OCI-M2 (cell line): ENCODE data around the gene MIPOL1.
"Not testable (repeated sequence)": the region's sequence is repeated elsewhere in the genome, so short reads cannot be mapped to it uniquely, and the experiment has no call there.

Experiments
- DNase-seq: peaks from one replicate; lab custom pipeline; 2025; ENCODE audit not compliant: unreplicated experiment; lab: John Stamatoyannopoulos, UW

Gene MIPOL1

DNA sequence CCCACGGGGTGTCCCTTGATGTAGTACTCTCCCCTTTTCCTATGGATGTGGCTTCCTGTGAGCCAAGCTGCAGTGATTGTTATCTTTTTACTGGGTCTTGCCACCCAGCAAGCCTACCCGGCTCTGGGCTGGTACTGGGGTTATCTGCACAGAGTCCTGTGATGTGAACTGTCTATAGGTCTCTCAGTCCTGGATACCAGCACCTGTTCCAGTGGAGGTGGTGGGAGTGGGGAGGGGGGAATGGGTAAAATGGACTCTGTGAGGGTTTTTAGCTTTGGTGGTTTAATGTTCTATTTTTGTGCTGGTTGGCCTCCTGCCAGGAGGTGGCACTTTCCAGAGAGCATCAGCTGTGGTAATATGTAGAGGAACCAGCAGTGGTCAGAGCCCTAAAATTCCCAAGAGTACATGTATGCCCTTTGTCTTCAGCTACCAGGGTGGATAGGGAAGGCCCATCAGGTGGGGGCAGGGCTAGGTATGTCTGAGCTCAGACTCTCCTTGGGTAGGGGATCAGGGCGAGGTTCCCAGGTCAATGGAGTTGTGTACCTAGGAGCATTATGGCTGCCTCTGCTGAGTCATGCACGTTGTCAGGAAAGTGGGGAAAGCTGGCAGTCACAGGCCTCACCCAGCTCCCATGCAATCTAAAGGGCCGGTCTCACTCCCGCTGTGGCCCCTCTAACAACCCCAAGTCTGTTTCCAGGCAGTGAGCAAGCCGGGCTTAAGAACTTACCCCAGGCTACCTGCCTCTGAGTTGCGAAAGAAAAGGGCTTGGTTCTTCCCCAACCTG is 199.6 kb downstream of the MIPOL1 start:
- DNase-seq, result not testable (repeated sequence)

DNA sequence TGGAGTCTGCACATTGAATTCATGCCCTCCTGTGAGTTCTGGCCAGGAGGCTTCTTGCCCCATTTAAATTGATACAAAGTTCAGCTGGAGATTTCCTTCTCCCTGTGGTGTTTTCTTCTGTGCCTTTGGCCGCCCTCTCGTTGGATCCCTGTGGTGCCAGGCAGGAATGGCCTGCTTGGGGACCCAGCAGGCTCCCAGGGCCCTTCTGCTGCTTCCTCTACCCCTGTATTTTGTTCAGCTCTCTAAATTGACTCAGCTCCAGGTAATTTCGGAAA is 200.1 kb downstream of the MIPOL1 start:
- DNase-seq, result no peak

DNA sequence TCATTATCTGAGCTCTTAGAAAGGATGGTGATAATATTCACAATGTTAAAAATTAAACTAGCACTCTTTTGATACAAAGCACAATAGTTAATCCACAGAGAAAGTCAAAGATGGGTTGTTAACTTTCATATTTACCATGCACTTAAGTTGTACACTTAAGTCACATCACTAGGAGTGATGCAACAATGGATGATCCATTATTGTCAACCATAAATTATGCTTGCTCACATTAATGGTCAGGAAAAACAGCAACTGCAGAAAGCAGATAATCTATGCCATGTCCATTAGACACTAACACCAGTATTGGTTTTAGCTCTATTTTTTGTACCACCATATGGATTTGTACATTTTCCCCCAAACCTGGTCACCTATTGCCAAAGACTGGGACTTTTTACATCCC is 201.8 kb downstream of the MIPOL1 start:
- DNase-seq, result no peak

DNA sequence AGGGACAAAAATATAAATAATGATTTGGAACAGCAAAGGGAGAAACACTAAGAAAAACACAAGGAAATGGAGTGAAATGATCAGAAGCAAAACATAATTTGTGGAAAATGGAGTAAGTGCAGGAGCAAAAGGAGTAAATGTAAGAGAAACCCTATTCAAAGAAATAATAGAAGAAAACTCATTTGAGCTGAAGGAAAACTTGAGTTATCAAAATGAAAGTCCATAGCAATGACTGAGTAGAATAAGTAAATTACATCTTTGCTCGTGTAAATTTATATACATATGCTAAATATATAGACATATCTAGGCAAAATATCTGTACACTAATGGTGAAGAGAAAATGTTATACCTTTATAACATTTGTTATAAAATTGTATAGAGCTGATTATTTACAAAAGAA is 203.4 kb downstream of the MIPOL1 start:
- no peak for DNase-seq

DNA sequence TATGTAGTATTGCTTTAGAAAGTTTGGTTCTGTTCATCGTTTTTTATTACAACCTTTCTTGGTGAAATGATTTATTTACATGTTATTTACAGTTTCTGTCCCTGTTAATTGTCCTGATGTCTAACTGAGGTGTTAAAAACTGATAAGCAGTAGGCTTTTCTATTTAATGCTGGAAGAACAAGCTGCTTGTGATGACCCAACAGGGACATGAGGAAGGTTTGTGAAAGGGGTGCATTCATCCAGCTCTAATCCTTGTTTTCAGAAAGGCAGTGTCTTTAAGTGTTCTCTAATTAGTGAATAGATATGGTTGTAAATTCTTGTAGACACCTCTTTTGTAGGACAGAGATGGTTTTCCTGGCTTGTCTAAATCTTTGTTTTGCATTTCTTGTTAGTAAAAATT is 205.9 kb downstream of the MIPOL1 start:
- no peak for DNase-seq

DNA sequence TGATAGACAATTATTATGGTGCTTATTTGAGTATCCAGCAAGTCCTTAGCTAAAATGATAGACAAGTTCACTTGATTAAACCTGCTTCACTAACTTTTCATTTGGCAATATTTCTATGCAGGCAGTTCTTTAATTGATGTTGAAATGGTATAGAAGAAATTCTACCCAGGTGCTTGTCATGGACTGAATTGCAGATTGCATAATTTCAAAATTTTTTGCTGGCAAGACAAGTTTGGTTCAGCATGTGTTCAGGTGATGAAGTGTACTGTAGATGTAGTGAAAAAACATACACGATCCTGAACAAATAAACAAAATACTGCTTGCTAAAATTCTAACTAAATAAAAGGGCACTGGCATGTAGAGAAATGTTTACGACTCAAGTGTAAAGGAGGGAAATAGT is 208.4 kb downstream of the MIPOL1 start:
- DNase-seq, result no peak

DNA sequence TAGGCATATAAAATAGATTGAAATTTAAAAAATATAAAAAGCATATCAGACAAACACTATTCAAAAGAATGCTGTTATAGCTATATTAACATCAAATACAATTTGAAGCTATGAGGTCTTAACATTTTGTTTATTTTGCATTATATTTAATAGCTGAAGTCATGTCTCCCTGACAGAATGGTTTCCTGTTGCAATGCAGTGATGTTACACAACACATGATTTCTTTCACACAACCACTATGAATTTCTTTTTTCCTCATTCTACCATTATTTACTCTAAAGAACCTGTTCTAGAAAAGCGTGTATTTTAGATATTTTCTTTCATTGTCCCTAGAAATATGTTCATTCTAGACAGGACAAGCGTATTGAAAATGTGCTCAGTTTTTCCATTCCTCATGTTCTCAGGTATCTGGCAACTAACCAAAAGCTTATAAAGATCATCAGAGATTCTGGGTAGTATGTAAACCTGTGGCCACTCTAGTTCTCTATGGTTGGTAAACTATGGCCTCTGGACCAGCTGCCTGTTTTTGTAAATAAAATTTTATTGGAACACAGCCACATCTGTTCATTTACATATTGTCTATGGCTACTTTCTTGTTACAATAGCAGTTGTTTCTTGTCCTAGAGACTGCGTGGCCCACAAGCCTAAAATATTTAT is 213.5 kb downstream of the MIPOL1 start:
- DNase-seq, result no peak

DNA sequence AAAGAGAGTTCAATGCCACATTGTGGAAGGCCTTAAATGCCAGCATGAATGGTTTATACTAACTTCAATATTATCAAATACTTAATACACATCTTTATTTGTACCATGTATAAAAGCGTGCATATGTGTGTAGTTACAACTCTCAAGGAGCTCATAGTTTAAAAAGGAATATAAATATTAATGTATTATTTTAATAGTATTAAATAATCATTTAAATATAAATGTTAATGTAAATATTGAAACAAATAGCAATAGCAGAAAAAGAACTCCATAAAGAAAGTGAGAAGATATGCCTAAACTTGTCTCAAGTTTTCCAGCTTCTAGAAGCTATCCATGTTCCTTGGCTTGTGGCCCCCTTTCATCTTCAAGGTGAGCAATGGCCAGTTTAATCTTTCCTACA is 215.3 kb downstream of the MIPOL1 start:
- no peak for DNase-seq

DNA sequence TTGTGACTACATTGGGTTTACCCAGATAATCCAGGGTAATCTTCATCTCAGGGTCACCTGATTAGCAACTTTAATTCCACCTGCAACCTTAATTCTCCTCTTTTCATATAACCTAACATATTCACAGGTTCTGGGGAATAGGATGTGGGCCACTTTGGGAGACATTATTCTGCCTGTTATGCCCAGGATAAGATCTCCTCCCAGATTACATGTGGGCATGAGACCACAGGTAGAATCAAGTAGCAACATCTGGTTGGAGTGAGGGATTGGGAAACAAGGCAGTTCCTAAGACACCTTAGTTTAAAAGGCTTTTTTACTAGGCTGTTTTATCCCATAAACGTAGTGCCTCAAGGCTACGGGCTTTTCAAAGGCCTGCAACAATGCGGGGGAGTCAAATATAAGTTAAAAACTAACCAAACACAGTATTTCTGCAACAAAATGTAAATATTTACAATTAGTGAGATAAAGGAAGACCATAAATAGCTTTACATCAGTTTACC is 215.8 kb downstream of the MIPOL1 start:
- DNase-seq, result no peak

DNA sequence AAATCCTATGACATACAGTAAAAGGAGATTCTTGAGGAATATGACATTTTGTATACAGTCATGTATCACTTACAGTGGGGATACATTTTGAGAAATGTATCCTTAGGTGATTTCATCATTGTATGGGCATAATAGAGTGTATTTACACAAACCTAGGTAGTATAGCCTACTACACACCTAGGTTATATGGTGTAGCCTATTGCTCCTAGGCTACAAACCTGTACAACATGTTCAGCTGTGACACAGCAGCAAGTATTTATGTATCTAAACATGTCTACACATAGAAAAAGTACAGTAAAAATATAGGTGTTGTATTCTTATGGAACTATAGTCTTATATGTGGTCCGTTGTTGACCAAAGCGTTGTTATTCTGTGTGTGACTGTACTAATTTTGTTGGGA is 218.5 kb downstream of the MIPOL1 start:
- DNase-seq, result no peak

DNA sequence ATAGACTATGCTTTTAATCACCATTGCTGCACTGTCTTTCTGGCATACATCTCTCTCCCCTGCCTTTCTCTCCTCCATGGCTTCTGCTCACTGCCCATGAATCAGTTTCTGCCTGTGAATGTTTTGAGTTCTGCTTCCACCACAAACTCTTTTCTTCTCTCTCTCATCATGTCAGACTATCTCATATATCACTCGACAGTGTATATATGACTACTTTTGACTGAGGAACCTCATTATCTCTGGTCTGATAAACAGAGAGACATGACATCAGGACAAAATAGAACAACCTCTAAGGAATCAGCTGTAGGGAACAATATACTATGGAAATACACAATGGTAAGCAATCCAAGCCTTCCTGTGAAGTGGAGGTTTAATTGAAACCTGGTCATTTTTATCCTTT is 219.4 kb downstream of the MIPOL1 start:
- DNase-seq, result no peak

DNA sequence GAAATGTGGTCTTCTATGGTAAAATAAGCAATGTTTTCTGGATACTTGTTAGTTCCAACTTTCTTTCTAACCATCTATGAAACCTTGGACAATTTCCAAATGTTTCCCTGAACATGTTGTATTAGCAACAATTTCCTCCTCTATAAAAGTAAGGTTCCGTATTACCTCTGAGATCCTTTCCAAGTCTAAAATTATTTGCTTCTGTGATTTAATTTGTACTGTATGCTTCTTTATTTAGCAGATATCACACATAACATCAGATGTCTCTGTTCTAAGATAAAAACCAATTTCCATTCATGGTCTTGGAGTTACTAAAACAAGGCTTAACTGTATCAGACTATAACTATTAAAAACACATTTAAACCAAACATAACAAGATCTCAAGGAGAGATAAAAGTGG is 220.1 kb downstream of the MIPOL1 start:
- no peak for DNase-seq

DNA sequence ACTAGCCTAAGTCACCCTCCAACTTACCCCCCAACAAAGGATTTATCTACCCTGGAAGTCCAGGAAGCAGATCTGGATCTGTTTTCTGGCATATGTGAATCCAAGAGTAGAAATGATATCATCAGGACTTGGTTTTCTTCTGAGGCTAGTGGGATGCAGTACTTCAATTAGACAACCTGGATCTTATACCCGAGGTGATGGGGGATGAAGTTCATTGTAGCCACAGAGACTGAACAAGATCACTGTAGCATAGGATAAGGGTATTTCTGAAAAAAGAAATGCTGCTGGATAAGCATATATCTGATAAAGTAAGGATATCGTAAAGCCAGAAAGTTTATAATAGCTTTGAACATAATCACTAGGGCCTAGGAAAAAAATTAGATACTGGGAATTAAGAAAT is 222.9 kb downstream of the MIPOL1 start:
- no peak for DNase-seq

DNA sequence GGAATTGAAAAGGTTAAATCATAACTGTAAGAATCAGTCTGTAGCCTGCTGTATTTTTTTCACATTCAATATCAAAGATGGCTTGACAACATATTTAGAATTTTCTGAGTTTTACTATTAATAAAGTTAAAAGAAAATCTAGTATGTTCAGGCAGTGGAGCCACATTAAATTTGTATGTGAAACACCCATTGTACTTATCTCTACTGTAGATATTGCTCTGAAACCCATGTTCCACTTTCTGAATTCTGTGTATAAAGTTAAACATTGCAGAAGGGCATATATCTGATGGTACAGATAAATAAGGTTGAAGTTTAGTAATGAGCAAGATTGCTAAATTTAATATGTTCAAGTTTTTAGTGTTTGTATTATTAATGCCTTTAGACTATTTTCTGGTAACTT is 224.6 kb downstream of the MIPOL1 start:
- DNase-seq, result no peak

DNA sequence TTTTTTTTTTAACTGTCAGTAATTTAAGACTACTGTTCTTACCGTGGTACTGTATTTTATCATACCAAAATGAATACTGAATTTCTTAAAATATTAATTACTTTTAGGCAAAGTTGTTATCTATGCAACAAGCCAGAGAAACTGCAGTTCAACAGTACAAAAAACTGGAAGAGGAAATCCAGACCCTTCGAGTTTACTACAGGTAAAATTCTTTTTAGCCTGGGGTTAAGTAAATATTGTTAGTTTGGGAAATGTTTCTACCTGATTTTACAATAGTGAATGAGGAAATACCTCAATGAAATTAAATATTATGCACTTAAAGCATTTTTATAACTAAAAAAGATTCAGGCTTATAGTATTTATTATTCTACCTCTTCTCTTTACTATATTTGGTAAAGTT is 225.0 kb downstream of the MIPOL1 start:
- no peak for DNase-seq

DNA sequence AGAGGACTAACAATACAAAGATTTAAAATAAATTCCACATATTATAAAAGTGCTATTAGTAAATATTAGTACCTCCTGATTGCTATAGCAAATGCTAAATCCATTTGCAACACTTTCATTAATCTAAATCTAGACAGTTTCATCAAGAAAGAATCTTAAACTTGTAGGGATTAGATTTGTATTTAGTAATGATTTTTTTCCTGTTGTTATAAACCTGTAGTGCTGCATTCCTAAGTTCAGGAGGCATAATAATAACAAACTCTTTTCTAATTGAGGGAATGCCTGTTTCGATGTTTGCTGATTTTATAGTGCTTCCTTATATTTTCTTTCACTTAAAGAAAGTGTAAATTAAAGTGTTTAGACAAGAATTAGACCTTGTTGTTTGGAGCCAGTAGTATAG is 231.2 kb downstream of the MIPOL1 start:
- no peak for DNase-seq

DNA sequence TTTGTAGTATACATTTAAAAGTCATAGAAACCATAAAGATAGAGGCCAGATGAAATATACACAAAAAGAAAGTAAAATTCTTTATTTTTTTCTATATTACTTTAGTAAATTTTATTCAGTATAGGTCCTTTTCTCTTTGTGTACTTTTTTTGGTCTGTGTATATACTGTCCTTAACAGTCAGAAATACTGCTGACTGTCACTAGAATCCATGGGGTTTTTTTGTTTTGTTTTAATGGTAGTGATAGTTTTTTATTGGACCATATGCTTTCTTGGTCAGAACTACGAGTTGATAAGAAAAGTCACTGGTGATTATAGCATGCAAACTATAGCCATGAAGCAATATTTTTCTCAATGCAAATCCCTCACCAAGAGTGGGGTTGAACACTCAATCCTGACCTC is 231.9 kb downstream of the MIPOL1 start:
- DNase-seq, result no peak

DNA sequence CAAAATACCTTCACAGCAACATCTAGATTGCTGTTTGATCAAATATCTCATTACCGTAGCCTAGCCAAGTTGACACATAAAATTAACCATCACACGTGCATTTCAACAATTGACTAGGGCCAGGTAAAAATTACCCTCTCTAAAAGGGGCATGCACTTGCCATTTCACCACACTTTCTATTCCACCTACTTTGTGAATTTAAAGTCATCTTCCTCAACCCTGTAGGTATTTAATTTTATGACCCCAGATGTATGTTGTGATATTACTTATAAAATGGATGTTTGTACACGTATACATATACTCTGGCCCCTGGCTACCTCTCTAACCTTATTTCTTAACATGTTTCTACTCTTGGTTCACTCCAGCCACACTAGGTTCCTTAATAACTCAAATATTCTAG is 237.1 kb downstream of the MIPOL1 start:
- no peak for DNase-seq

DNA sequence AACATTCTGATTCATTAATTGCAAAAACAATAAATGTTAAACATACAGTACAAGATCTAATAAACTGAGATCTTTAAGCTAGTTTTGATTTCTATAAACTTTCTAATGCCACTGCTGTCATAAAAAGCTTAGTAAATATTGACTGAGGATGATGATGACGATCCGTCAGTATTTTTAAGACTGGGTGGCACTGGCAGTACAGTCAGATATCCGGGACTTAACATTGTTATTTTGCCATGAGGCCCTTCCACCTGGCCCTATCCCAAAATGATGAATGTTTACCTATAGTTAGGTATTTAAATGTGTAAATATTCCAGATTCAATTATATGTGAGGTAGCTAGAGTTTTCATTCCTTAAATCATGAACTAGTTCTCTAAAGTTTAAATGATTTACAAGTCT is 238.8 kb downstream of the MIPOL1 start:
- no peak for DNase-seq

DNA sequence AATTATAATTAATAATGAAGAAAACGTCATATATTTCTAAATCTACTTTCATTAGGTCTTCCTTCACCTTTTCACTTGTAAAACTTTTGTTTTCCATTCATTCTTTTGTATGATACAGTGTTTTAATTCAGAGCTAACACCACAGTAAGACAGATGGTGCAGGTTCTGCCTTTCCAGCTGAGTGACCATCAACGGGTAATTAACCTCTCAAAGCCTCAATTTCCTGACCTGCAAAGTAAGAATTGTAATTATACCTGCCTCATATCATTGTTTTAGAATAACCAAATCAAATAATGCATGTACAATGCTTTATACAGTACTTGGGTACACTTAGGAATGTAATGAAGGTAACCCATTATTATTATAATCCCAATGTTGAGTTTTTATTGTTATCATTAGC is 239.8 kb downstream of the MIPOL1 start:
- DNase-seq, result no peak

DNA sequence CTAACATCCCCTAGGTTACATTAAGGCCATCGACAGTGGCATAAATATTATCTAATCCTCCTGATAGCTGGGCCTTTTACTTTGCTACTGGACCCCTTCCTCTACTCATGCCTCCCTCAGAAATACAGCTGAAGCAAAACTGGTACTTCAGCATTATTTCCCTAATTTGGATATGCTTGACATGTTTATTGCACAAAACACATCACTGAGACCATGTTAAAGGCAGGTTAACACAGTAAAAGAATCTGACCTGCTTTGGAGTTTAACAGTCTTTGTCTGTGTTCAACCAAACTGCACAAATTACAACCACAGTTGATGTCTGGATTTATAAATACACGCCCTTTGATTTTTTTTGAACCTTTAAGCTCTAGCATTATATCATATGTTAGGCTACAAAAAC is 240.7 kb downstream of the MIPOL1 start:
- no peak for DNase-seq

DNA sequence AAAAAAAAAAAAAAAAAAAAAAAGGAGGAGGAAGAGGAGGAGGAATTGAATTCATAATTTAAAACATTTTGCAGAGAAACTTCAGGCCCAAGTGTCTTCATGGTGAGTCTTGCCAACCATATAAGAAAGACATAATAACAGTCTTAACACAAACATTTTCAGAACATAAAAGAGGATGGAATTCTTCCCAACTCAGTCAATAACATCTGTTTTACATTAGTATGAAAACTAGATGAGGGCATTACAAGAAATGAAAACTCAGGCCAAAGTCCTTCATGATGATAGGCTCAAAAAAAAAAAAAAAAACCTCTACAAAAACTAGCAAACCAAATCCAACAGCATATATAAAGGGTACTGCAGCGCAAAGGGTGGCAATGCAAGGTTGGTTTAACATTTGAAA is 245.7 kb downstream of the MIPOL1 start:
- no peak for DNase-seq

DNA sequence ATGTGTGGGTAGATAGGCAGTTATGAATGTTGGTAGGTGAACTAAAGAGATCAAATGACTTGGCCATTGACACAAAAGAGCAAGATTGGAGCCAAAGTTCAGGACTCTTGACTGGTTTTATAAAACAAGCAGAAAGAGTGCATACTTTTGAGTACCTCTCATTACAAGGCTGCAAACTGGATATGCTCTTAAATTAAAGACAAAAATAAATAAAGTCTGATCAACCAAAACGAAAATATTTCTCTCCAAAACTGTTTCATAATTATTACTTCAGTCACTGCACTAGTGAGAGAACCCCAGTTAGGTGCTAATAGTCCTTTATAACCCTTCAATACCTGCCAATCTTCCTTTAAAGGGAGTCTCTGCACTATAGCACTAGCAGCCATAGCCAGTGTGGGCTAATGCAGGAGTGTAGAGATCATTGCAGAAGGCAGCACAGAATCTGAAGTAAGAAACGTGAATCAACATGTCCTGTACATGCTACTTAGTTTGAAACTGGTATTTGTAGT is 250.2 kb downstream of the MIPOL1 start:
- DNase-seq, result no peak
